LNCAP (cell line): Measurements from ENCODE around the gene ELMO3.
A peak's percentile ranks its signal among the peaks of the same experiment; 100 is the strongest.

ENCODE experiments used
- CTCF ChIP-seq: fragments of 450-650 bp; IDR thresholded peaks from 2 replicates; pipeline ENCODE4 v1.5.1; 2017; ENCODE audit warnings: mild to moderate bottlenecking

ELMO3 gene

GRCh38 chr16:67173808-67174705, 24.9 kb upstream of the ELMO3 start:
- TF ChIP-seq CTCF, result peak; percentile 37; the same call in 1 of the 2 replicates

DNA sequence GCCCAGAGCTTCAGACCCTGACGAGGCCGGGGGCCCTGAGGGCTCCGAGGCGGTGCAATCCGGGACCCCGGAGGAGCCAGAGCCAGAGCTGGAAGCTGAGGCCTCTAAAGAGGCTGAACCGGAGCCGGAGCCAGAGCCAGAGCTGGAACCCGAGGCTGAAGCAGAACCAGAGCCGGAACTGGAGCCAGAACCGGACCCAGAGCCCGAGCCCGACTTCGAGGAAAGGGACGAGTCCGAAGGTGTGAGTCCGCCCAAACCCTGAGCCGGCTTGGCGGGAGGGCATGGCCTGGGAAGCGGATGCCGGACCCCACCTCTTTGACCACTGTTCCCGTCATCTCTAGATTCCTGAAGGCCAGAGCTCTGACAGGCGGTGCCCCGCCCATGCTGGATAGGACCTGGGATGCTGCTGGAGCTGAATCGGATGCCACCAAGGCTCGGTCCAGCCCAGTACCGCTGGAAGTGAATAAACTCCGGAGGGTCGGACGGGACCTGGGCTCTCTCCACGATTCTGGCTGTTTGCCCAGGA, 24.2 kb upstream of the ELMO3 start:
- no peak for TF ChIP-seq CTCF

- TF ChIP-seq CTCF, result no peak
Observed at GRCh38 chr16:67176662-67177061, 22.3 kb upstream of the ELMO3 start.

GRCh38 chr16:67177743-67178699, 20.9 kb upstream of the ELMO3 start:
- no peak for TF ChIP-seq CTCF

- peak; percentile 33; the same call in 1 of the 2 replicates for TF ChIP-seq CTCF
Observed at GRCh38 chr16:67179421-67180080, 19.4 kb upstream of the ELMO3 start.

- no peak for TF ChIP-seq CTCF
Observed at GRCh38 chr16:67180166-67180565, 18.8 kb upstream of the ELMO3 start.

GRCh38 chr16:67181346-67181745, 17.6 kb upstream of the ELMO3 start:
- no peak for TF ChIP-seq CTCF
